Ascending aorta (tissue), 2 donors: ENCODE data around the gene GPC5. TPM values are rescaled to one million over a fixed set of nuclear protein-coding genes. Genes with fewer than 3 reads are reported as not detected.
"Not testable (repeated sequence)": the region's sequence is repeated elsewhere in the genome, so short reads cannot be mapped to it uniquely, and the experiment has no call there.

Experiments used
- DNase-seq, 2 donors: peaks; one replicate each; pipeline ENCODE4 v3.0.0-alpha.2; 2019; ENCODE audit warnings: low spot score in 2 of 2
- H3K27ac ChIP-seq, 2 donors: fragments of 200-600 bp; sonication (generic); one replicate each; pipeline ENCODE4 v1.5.1; 2016 to 2017; ENCODE audit warnings: mild to moderate bottlenecking in 1 of 2
- H3K27me3 ChIP-seq: fragments of 200-600 bp; sonication (generic); one replicate; pipeline ENCODE4 v1.5.1; 2017
- H3K36me3 ChIP-seq, 2 donors: fragments of 200-600 bp; sonication (generic); one replicate each; pipeline ENCODE4 v1.5.1; 2016
- H3K4me1 ChIP-seq, 2 donors: fragments of 200-600 bp; sonication (generic); one replicate each; pipeline ENCODE4 v1.5.1; 2016 to 2017; ENCODE audit warnings: mild to moderate bottlenecking in 1 of 2
- H3K4me3 ChIP-seq, 2 donors: fragments of 200-600 bp; sonication (generic); one replicate each; pipeline ENCODE4 v1.5.1; 2016 to 2017; ENCODE audit warnings: mild to moderate bottlenecking in 1 of 2
- H3K9me3 ChIP-seq, 2 donors: fragments of 200-600 bp; sonication (generic); one replicate each; pipeline ENCODE4 v1.5.1; 2016
- intact Hi-C: fragments of 100-400 bp; cut with DNase I; formaldehyde crosslinking; loops from one replicate; pipeline ENCODE4 v1.15.1; 2023
- total RNA-seq: library from RNA; depleted of rRNA; stranded (reverse); fragments of >200 nt; gene quantifications from one replicate; pipeline ENCODE4 v1.1.0, GENCODE V29; 2016
- TF ChIP-seq, protein P1 (sequence below), 3 experiments: fragments of 200-600 bp in 2 of 3; fragments of 450-650 bp in 1 of 3; sonication (generic) in 2 of 3; IDR thresholded peaks; one replicate each; pipeline ENCODE4 v1.5.1; 2016 to 2019; ENCODE audit warnings: antibody characterized with exemption in 3 of 3, mild to moderate bottlenecking in 1 of 3, moderate library complexity in 1 of 3

GPC5 gene
- total RNA-seq, 1 donor from 2014 or later: not detected

DNA sequence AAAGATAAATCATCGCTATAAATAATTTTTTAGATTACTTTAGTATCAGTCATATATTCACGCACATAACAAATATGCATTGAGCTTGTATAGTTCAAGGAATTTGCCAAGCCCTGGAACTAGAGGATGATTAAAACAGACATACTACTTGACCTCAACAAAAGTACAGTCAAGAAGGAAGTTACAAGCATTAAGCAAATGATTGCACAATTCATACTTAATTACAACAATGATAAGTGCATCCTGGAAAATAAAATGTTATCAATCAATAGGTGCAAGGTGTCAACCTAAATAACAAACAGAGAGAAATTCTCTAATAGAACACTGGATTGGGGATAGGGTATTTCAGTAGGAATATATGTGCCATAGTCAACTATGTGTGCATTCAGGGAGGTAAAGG is 491.2 kb downstream of the GPC5 start:
- Histone ChIP-seq H3K27me3 (no peaks in the 10 kb centered on the region), H3K9me3 (peaks cover 0 to 4% of the 10 kb centered on the region in 2 donors), H3K4me3 (no peak overlapping the region), H3K27ac (no peak overlapping the region), H3K36me3 (no peaks in the 10 kb centered on the region), H3K4me1 (no peaks in the 10 kb centered on the region)
- intact Hi-C loops: no loop called here
- TF ChIP-seq, protein P1, sequence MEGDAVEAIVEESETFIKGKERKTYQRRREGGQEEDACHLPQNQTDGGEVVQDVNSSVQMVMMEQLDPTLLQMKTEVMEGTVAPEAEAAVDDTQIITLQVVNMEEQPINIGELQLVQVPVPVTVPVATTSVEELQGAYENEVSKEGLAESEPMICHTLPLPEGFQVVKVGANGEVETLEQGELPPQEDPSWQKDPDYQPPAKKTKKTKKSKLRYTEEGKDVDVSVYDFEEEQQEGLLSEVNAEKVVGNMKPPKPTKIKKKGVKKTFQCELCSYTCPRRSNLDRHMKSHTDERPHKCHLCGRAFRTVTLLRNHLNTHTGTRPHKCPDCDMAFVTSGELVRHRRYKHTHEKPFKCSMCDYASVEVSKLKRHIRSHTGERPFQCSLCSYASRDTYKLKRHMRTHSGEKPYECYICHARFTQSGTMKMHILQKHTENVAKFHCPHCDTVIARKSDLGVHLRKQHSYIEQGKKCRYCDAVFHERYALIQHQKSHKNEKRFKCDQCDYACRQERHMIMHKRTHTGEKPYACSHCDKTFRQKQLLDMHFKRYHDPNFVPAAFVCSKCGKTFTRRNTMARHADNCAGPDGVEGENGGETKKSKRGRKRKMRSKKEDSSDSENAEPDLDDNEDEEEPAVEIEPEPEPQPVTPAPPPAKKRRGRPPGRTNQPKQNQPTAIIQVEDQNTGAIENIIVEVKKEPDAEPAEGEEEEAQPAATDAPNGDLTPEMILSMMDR (IDR thresholded peaks at IDR 0.05): no peak
- DNase-seq: no peak

DNA sequence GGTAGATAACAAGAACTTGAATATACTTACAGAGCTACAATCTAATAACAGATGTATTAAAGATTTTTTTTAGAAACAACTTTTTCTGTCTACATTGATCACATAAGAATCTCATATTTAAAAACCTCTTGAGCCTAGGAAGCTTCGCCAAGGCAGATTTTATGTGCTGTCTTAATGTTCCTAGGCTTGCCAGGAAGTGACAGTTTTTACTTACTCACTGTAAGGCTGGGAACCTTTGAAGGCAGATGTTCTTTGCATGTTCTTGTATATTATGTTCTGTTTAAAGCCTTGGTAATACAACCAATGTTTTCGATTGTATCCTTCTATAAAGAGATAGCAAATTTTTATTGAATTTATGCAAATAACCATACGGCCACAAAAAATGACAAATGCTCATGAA is 492.7 kb downstream of the GPC5 start:
- TF ChIP-seq, protein P1 (IDR thresholded peaks at IDR 0.05): no peak
- Histone ChIP-seq H3K27ac (no peak overlapping the region), H3K27me3 (no peaks in the 10 kb centered on the region), H3K4me1 (no peaks in the 10 kb centered on the region), H3K4me3 (no peak overlapping the region), H3K36me3 (no peaks in the 10 kb centered on the region), H3K9me3 (peaks cover 0 to 4% of the 10 kb centered on the region in 2 donors)
- no peak for DNase-seq
- intact Hi-C loops: no loop called here

DNA sequence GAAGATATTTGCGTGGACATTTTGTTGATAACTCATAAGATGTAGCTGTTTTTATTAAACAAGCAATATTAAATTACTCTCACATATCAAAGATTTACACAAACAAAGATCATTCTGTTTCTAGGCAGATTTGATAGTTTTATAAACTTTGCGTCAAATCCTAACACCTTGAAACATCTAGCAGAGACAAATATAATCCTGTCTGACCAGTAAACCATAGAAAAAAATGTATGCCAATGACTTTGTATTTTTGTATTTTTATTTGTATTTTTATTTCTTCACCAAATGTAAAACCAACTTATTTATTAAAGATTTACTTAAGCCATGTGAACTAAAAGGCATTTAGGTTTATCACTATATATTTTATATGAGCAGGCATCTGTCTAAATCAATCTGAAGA is 494.6 kb downstream of the GPC5 start:
- no peaks in the 10 kb centered on the region for H3K36me3 ChIP-seq
- intact Hi-C loops: no loop called here

DNA sequence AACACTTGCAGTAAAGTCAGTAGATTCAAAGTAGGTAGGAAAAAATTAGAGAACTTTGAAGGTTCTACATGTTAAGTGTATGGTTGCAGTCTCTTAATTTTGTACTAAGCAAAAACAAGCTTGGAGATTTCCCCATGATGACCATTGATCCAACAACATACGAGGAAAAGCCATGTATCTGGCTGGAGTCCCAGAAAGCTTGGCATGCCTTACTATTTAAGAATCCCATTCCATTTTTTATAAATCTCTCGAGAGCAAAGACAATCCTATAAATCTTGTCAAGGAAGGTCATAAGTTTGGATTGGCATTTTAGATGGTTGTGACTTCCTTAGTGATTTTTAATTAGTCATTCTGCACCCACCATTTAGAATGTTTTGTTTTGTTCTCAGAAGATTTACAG is 495.9 kb downstream of the GPC5 start:
- Histone ChIP-seq H3K27ac (no peak overlapping the region), H3K9me3 (peaks cover 0 to under 1% of the 10 kb centered on the region in 2 donors), H3K4me1 (no peaks in the 10 kb centered on the region), H3K36me3 (no peaks in the 10 kb centered on the region), H3K4me3 (no peak overlapping the region), H3K27me3 (no peaks in the 10 kb centered on the region)
- intact Hi-C loops: no loop called here
- DNase-seq: no peak
- TF ChIP-seq, protein P1 (IDR thresholded peaks at IDR 0.05): no peak

More for the DNA sequence above, 494.6 kb downstream of the GPC5 start:
- Histone ChIP-seq H3K27ac (no peak overlapping the region), H3K9me3 (peaks cover 0 to 4% of the 10 kb centered on the region in 2 donors), H3K27me3 (no peaks in the 10 kb centered on the region), H3K4me3 (no peak overlapping the region), H3K4me1 (no peaks in the 10 kb centered on the region)
- TF ChIP-seq, protein P1 (IDR thresholded peaks at IDR 0.05): no peak
- no peak for DNase-seq

DNA sequence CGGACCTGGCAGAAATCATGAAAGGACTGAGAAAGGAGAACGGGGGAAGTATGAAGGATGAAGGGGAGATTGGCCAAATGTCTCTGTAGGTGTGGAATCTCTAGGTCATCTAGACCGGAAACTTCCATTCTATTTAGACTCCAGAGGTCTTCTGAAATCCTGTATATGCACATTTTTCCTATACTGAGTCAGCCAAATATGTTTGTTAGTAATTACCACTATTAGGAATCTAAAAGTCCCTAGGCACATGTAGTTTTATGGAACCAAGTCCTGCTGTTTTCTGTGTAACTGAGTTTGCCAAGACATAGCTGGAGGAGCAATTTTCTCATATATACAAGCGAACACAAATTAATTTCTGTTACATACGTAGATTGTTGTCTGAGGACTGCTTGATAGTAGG is 498.1 kb downstream of the GPC5 start:
- no peak for DNase-seq
- Histone ChIP-seq H3K4me3 (no peak overlapping the region), H3K9me3 (no peaks in the 10 kb centered on the region), H3K27me3 (no peaks in the 10 kb centered on the region), H3K4me1 (no peaks in the 10 kb centered on the region), H3K27ac (no peak overlapping the region), H3K36me3 (no peaks in the 10 kb centered on the region)
- intact Hi-C loops: no loop called here
- TF ChIP-seq, protein P1 (IDR thresholded peaks at IDR 0.05): no peak

DNA sequence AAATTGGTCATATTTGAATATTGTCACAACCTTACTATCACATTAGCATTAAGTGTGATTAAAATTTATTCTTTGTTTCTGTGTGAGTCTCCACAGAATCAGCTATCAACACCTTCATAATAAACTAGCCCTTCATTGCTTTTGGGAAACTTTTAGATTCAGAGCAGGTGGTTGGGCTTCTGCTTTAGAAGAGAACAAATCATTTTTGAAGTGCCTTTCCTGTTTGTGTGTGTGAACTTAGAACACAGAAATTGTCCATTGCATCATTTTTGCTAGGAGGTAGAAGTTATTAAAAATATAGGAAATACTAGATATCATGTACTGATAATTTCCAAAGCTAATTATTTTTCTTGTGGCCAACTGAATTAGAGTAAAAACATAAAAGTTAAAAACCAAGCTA is 500.6 kb downstream of the GPC5 start:
- DNase-seq, H3K27ac ChIP-seq, H3K4me1 ChIP-seq, H3K4me3 ChIP-seq, H3K9me3 ChIP-seq, H3K27me3 ChIP-seq, H3K36me3 ChIP-seq, intact Hi-C loops: not testable (repeated sequence)
